GM19468 (cell line): ENCODE results near the gene ZBTB40.

Source experiments
- ATAC-seq: cut with Tn5 transposase; IDR thresholded peaks from one replicate; pipeline ENCODE4 v1.9.1; 2021; ENCODE audit warnings: mild to moderate bottlenecking, moderate library complexity, moderate number of reproducible peaks; ENCODE audit not compliant: unreplicated experiment; ENCODE audit errors: extremely low read depth

Gene ZBTB40, protein sequence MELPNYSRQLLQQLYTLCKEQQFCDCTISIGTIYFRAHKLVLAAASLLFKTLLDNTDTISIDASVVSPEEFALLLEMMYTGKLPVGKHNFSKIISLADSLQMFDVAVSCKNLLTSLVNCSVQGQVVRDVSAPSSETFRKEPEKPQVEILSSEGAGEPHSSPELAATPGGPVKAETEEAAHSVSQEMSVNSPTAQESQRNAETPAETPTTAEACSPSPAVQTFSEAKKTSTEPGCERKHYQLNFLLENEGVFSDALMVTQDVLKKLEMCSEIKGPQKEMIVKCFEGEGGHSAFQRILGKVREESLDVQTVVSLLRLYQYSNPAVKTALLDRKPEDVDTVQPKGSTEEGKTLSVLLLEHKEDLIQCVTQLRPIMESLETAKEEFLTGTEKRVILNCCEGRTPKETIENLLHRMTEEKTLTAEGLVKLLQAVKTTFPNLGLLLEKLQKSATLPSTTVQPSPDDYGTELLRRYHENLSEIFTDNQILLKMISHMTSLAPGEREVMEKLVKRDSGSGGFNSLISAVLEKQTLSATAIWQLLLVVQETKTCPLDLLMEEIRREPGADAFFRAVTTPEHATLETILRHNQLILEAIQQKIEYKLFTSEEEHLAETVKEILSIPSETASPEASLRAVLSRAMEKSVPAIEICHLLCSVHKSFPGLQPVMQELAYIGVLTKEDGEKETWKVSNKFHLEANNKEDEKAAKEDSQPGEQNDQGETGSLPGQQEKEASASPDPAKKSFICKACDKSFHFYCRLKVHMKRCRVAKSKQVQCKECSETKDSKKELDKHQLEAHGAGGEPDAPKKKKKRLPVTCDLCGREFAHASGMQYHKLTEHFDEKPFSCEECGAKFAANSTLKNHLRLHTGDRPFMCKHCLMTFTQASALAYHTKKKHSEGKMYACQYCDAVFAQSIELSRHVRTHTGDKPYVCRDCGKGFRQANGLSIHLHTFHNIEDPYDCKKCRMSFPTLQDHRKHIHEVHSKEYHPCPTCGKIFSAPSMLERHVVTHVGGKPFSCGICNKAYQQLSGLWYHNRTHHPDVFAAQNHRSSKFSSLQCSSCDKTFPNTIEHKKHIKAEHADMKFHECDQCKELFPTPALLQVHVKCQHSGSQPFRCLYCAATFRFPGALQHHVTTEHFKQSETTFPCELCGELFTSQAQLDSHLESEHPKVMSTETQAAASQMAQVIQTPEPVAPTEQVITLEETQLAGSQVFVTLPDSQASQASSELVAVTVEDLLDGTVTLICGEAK

GRCh38 chr1:22451702-22452480 lies at the start of gene ZBTB40:
ZBTB40 (plus strand) TSS chr1:22451851; CDS start chr1:22489949, 38,098 bp downstream.
- ATAC-seq: peak; percentile 74

GRCh38 chr1:22402356-22403053 lies 49.1 kb upstream of the ZBTB40 start:
- ATAC-seq: no peak

DNA sequence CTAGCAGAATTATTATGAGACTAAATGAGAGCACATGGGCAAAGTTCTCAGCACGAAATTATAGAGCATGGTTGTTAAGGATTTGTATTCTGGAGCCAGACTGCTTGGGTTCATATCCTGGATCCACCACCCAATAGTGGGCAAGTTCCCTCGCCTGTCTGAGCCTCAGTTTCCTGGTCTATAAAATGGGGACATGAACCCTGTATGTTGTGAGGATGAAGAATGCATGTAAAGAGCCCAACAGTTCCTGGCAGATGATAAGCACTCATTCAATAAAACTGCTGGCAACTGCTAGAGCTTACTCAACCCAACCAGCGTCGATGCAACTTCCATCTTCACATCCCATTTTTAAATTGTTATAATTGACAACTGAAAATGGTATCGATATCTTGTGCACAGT lies 47.2 kb upstream of the ZBTB40 start:
- ATAC-seq: no peak

GRCh38 chr1:22406722-22407495 lies 44.7 kb upstream of the ZBTB40 start:
- no peak for ATAC-seq

DNA sequence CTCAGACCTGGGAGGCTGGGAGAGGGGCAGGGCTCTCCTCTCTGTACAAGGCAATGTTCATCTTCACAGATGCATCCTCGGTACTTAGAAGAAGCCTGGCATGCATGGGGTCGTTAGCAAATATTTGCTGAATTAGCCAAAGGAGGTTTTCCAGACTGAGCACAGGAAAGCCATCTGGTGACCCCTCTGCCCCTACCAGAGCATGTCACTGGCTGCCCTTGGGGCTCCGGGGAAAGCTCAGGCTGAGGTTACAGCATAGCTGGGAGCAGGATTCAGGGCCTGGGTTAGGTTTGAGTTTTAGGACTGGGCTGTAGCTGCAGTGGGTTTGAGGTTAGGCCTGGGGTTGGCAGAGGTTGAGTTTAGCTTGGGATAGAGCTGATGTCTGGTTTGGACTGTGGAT lies 43.4 kb upstream of the ZBTB40 start:
- no peak for ATAC-seq

- ATAC-seq: no peak
Measured at GRCh38 chr1:22410401-22410800, 41.2 kb upstream of the ZBTB40 start.

- no peak for ATAC-seq
Measured at GRCh38 chr1:22410928-22411495, 40.6 kb upstream of the ZBTB40 start.

- no peak for ATAC-seq
Measured at GRCh38 chr1:22411589-22411988, 40.1 kb upstream of the ZBTB40 start.

- no peak for ATAC-seq
Measured at GRCh38 chr1:22412932-22413727, 38.5 kb upstream of the ZBTB40 start.

GRCh38 chr1:22413799-22414198 lies 37.9 kb upstream of the ZBTB40 start:
- ATAC-seq: no peak

DNA sequence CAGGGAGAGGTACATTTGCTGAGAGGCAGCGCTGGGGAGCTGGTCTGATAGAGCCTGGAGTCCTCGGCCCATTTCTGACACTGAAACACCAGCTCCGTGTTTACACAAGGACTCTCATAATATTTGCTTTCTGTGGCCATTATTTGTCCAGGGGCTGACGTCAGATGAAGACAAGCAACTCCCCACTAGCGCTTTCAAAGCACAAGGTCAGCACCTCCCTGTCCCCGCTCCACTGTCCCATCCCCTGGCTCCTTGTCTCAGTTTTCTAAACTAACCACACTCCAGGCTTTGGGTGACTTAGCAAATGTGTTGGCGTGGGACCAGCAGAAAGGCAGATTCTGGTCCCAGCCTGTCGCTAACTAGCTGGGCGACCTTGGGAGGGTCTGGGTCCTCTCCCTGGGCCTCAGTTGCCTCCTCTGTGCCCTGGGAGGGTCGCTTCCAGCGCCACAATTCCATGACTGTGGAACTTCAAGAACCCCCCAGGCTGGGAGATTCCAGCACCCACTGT lies 37.4 kb upstream of the ZBTB40 start:
- ATAC-seq: no peak

- no peak for ATAC-seq
Measured at GRCh38 chr1:22415489-22415888, 36.2 kb upstream of the ZBTB40 start.

GRCh38 chr1:22416555-22417454 lies 34.8 kb upstream of the ZBTB40 start:
- no peak for ATAC-seq

DNA sequence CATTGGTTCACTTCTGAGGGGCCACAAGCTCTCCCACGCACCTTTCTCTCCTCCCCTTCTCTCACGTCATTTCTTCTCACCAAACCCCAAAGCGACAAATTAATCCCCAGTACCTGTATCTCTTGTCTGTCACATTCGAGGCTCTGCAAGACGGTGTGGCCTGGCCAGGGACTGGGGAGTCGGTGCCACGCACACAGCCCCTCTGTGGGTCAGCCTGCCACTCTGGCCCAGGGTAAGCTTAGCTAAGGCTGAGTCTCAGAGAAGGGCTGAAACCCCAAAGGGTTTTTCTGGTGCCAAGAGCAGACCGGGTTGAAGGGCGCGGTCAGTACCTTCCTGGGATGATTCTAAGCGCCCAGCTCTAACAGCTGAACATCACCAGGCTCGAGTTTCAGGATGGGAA lies 34.2 kb upstream of the ZBTB40 start:
- ATAC-seq: no peak

GRCh38 chr1:22418312-22418711 lies 33.3 kb upstream of the ZBTB40 start:
- no peak for ATAC-seq

DNA sequence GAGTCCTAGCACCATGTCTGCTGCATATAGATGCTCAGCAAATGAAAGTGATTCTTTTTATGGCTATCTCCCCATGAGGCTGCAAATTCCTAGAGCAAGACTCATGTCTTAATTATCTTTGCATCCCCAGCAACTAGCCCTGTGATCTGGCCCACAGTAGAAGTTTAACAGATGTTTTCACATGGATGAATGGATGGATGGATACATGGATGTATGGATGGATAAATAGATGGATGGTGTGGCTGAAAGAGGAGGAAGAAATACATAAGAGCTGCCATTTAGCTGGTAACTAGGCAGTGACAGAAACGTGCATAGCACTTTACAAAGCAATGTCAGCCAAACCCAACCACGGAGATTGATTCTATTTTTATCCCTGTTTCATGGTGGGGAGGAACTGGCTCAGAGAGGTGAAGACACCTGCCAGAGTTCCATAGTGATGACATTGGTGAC lies 32.7 kb upstream of the ZBTB40 start:
- no peak for ATAC-seq
